Measurements from ENCODE around the gene CFAP100.

GRCh38 chr3:126445506-126445905 is 50.8 kb downstream of the CFAP100 start:
- TF ChIP-seq GATA2 (IDR thresholded peaks at IDR 0.05; ENCODE audit: low read depth, low read length) (no peak), GATA3 (IDR thresholded peaks at IDR 0.05; ENCODE audit: low read depth, low read length) (no peak)
